ENCODE measurements around the gene APC2. TPM values are rescaled to one million over a fixed set of nuclear protein-coding genes. Genes with fewer than 3 reads are reported as not detected.

Gene APC2
- total RNA-seq, 1 experiment from 2014 or later, result 1.4 TPM

- no peak overlapping the region for H3K4me3 ChIP-seq (ENCODE audit: low read length)
- peak overlapping the region; percentile 95; the same call in 1 of the 2 replicates for H3K4me2 ChIP-seq (ENCODE audit: low read length)
- BruUV-seq (replicated peaks), result no TSS peak
- ATAC-seq (no peak), DNase-seq (no peak)
- peaks cover 37% of the 10 kb centered on the region for H3K79me2 ChIP-seq (ENCODE audit: low read length)
- H2AFZ ChIP-seq (ENCODE audit: low read length), result no peak overlapping the region
- H3F3A ChIP-seq (ENCODE audit: low read length, unreplicated experiment), result peaks cover 6% of the 10 kb centered on the region
- H3K9ac ChIP-seq (ENCODE audit: low read length), result no peak overlapping the region
- H4K20me1 ChIP-seq (ENCODE audit: low read length), result peaks cover 31% of the 10 kb centered on the region
- TF ChIP-seq EZH2 (IDR thresholded peaks at IDR 0.05; ENCODE audit: low read length, unreplicated experiment) (no peak), EZH2phosphoT487 (IDR thresholded peaks at IDR 0.05; ENCODE audit: borderline replicate concordance, low read length) (no peak)
- H3K9me3 ChIP-seq (ENCODE audit: low read length), result no peaks in the 10 kb centered on the region
- no peaks in the 10 kb centered on the region for H3K27me3 ChIP-seq (ENCODE audit: low read length)
- H3K4me1 ChIP-seq (ENCODE audit: insufficient read depth, low read length), result peaks cover 19% of the 10 kb centered on the region
- intact Hi-C loops (cut with micrococcal nuclease), result no loop called here
- no peak overlapping the region for H3K27ac ChIP-seq (ENCODE audit: low read length)
- H3K36me3 ChIP-seq (ENCODE audit: low read depth, low read length), result peaks cover 30% of the 10 kb centered on the region
- CTCF ChIA-PET, result no interaction called here
- no peaks in the 10 kb centered on the region for H3K9me2 ChIP-seq (replicated peaks; ENCODE audit: low read length)
- POLR2A ChIA-PET (ENCODE audit: unreplicated experiment), result no interaction called here
Measured at GRCh38 chr19:1441677-1442438, 8.1 kb upstream of the APC2 start.

GRCh38 chr19:1445185-1445931 lies 4.6 kb upstream of the APC2 start:
- Histone ChIP-seq H2AFZ (ENCODE audit: low read length) (peak overlapping the region; percentile 37; the same call in 1 of the 2 replicates), H3K4me2 (ENCODE audit: low read length) (peak overlapping the region; percentile 78), H3K36me3 (ENCODE audit: low read depth, low read length) (peaks cover 22% of the 10 kb centered on the region), H3K4me1 (ENCODE audit: insufficient read depth, low read length) (peaks cover 17% of the 10 kb centered on the region), H3K79me2 (ENCODE audit: low read length) (peaks cover 15% of the 10 kb centered on the region), H3K27ac (ENCODE audit: low read length) (0 out of 2 replicates have a peak overlapping the region, but pooled peaks have one; percentile 13), H3F3A (ENCODE audit: low read length, unreplicated experiment) (peaks cover 6% of the 10 kb centered on the region), H3K9me3 (ENCODE audit: low read length) (no peaks in the 10 kb centered on the region), H3K9me2 (replicated peaks; ENCODE audit: low read length) (no peaks in the 10 kb centered on the region), H3K27me3 (ENCODE audit: low read length) (no peaks in the 10 kb centered on the region), H4K20me1 (ENCODE audit: low read length) (peaks cover 19% of the 10 kb centered on the region), H3K4me3 (ENCODE audit: low read length) (peak overlapping the region; percentile 63), H3K9ac (ENCODE audit: low read length) (no peak overlapping the region; the same call in 1 of the 2 replicates)
- TF ChIP-seq EZH2phosphoT487 (IDR thresholded peaks at IDR 0.05; ENCODE audit: borderline replicate concordance, low read length) (no peak), EZH2 (IDR thresholded peaks at IDR 0.05; ENCODE audit: low read length, unreplicated experiment) (no peak), CTCF (conservative IDR thresholded peaks at IDR 0.05; ENCODE audit: low read depth, low read length) (peak; percentile 75)
- DNase-seq, result peak; percentile 74
- ChIA-PET CTCF (interaction anchor here (1.3 kb wide), 1 partner anchor 22 kb away, joined by 3 read pairs; no protein-coding TSS in a partner anchor), POLR2A (ENCODE audit: unreplicated experiment) (no interaction called here)
- intact Hi-C loops (cut with micrococcal nuclease), result no loop called here
- BruUV-seq (replicated peaks), result no TSS peak
- ATAC-seq, result peak; percentile 80

GRCh38 chr19:1445932-1446712 lies 3.8 kb upstream of the APC2 start:
- peaks cover 6% of the 10 kb centered on the region; the same call in 1 of the 2 replicates for H3K27me3 ChIP-seq (ENCODE audit: low read length)
- H2AFZ ChIP-seq (ENCODE audit: low read length), result no peak overlapping the region
- H3K9me2 ChIP-seq (replicated peaks; ENCODE audit: low read length), result no peaks in the 10 kb centered on the region
- H3K4me3 ChIP-seq (ENCODE audit: low read length), result peak overlapping the region; percentile 42; the same call in 1 of the 2 replicates
- BruUV-seq (replicated peaks), result no TSS peak
- no peak for ATAC-seq
- ChIA-PET POLR2A (ENCODE audit: unreplicated experiment) (no interaction called here), CTCF (no interaction called here)
- peaks cover 7% of the 10 kb centered on the region for H3K79me2 ChIP-seq (ENCODE audit: low read length)
- peaks cover 11% of the 10 kb centered on the region for H4K20me1 ChIP-seq (ENCODE audit: low read length)
- no peaks in the 10 kb centered on the region for H3K9me3 ChIP-seq (ENCODE audit: low read length)
- peaks cover 6% of the 10 kb centered on the region for H3F3A ChIP-seq (ENCODE audit: low read length, unreplicated experiment)
- H3K4me2 ChIP-seq (ENCODE audit: low read length), result peak overlapping the region; percentile 78
- intact Hi-C loops (cut with micrococcal nuclease), result no loop called here
- H3K9ac ChIP-seq (ENCODE audit: low read length), result no peak overlapping the region
- peaks cover 14% of the 10 kb centered on the region for H3K36me3 ChIP-seq (ENCODE audit: low read depth, low read length)
- TF ChIP-seq EZH2phosphoT487 (IDR thresholded peaks at IDR 0.05; ENCODE audit: borderline replicate concordance, low read length), result no peak
- no peak for TF ChIP-seq CTCF (conservative IDR thresholded peaks at IDR 0.05; ENCODE audit: low read depth, low read length)
- TF ChIP-seq EZH2 (IDR thresholded peaks at IDR 0.05; ENCODE audit: low read length, unreplicated experiment), result no peak
- no peak overlapping the region for H3K27ac ChIP-seq (ENCODE audit: low read length)
- DNase-seq, result peak; percentile 37
- peaks cover 9% of the 10 kb centered on the region for H3K4me1 ChIP-seq (ENCODE audit: insufficient read depth, low read length)

Measured in PC-3 (cell line).